ENCODE data around the gene RIT2. TPM values are rescaled to one million over a fixed set of nuclear protein-coding genes. Genes with fewer than 3 reads are reported as not detected.

RIT2 gene
- total RNA-seq, 1 donor from 2014 or later: not detected

- no peaks in the 10 kb centered on the region for H3K36me3 ChIP-seq (ENCODE audit: control insufficient read depth, insufficient read depth, low read length)
- no peak for DNase-seq (ENCODE audit: low read depth)
- H3K27me3 ChIP-seq (ENCODE audit: control insufficient read depth, insufficient read depth, low read length): peaks cover 2% of the 10 kb centered on the region
- TF ChIP-seq, protein P1, sequence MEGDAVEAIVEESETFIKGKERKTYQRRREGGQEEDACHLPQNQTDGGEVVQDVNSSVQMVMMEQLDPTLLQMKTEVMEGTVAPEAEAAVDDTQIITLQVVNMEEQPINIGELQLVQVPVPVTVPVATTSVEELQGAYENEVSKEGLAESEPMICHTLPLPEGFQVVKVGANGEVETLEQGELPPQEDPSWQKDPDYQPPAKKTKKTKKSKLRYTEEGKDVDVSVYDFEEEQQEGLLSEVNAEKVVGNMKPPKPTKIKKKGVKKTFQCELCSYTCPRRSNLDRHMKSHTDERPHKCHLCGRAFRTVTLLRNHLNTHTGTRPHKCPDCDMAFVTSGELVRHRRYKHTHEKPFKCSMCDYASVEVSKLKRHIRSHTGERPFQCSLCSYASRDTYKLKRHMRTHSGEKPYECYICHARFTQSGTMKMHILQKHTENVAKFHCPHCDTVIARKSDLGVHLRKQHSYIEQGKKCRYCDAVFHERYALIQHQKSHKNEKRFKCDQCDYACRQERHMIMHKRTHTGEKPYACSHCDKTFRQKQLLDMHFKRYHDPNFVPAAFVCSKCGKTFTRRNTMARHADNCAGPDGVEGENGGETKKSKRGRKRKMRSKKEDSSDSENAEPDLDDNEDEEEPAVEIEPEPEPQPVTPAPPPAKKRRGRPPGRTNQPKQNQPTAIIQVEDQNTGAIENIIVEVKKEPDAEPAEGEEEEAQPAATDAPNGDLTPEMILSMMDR (IDR thresholded peaks at IDR 0.05; ENCODE audit: insufficient read depth, low read length, poor library complexity, severe bottlenecking): no peak
- no peak overlapping the region for H3K4me3 ChIP-seq (ENCODE audit: low read depth, low read length)
Measured at GRCh38 chr18:43113220-43113895, 2.1 kb downstream of the RIT2 start.

DNA sequence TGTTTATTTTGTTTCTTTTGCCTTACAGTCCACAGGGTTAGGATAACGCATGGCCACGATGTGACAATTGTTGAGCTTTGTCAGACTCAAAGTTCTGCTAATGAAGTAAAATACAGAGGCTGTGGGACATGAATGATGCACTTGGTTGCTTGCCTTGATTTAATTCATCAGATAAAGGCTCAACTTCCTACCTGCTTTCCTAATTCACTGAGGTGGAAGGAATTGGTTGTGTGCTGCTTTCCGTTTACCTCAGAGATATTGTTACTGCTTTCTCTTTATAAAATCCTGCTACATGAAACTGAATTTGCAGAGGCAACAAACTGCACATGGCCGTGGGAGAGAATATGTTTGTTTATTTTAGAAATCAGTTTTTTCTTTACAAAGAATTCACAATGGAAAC, 6.6 kb downstream of the RIT2 start:
- Histone ChIP-seq H3K36me3 (ENCODE audit: control insufficient read depth, insufficient read depth, low read length) (no peaks in the 10 kb centered on the region), H3K27me3 (ENCODE audit: control insufficient read depth, insufficient read depth, low read length) (no peaks in the 10 kb centered on the region), H3K4me3 (ENCODE audit: low read depth, low read length) (no peak overlapping the region)
- TF ChIP-seq, protein P1 (IDR thresholded peaks at IDR 0.05; ENCODE audit: insufficient read depth, low read length, poor library complexity, severe bottlenecking): no peak
- DNase-seq (ENCODE audit: low read depth): no peak

- Histone ChIP-seq H3K27me3 (ENCODE audit: control insufficient read depth, insufficient read depth, low read length) (no peaks in the 10 kb centered on the region), H3K36me3 (ENCODE audit: control insufficient read depth, insufficient read depth, low read length) (no peaks in the 10 kb centered on the region), H3K4me3 (ENCODE audit: low read depth, low read length) (no peak overlapping the region)
- no peak for DNase-seq (ENCODE audit: low read depth)
- TF ChIP-seq, protein P1 (IDR thresholded peaks at IDR 0.05; ENCODE audit: insufficient read depth, low read length, poor library complexity, severe bottlenecking): no peak
Measured at GRCh38 chr18:43108469-43108868, 7.0 kb downstream of the RIT2 start.

GRCh38 chr18:43093646-43094045, 21.8 kb downstream of the RIT2 start:
- no peak overlapping the region for H3K4me3 ChIP-seq (ENCODE audit: low read depth, low read length)
- TF ChIP-seq, protein P1 (IDR thresholded peaks at IDR 0.05; ENCODE audit: insufficient read depth, low read length, poor library complexity, severe bottlenecking): no peak
- DNase-seq (ENCODE audit: low read depth): no peak
- H3K27me3 ChIP-seq (ENCODE audit: control insufficient read depth, insufficient read depth, low read length): no peaks in the 10 kb centered on the region
- no peaks in the 10 kb centered on the region for H3K36me3 ChIP-seq (ENCODE audit: control insufficient read depth, insufficient read depth, low read length)

- Histone ChIP-seq H3K4me3 (ENCODE audit: low read depth, low read length) (no peak overlapping the region), H3K36me3 (ENCODE audit: control insufficient read depth, insufficient read depth, low read length) (no peaks in the 10 kb centered on the region), H3K27me3 (ENCODE audit: control insufficient read depth, insufficient read depth, low read length) (no peaks in the 10 kb centered on the region)
- TF ChIP-seq, protein P1 (IDR thresholded peaks at IDR 0.05; ENCODE audit: insufficient read depth, low read length, poor library complexity, severe bottlenecking): no peak
- DNase-seq (ENCODE audit: low read depth): no peak
Measured at GRCh38 chr18:43092539-43092938, 22.9 kb downstream of the RIT2 start.

DNA sequence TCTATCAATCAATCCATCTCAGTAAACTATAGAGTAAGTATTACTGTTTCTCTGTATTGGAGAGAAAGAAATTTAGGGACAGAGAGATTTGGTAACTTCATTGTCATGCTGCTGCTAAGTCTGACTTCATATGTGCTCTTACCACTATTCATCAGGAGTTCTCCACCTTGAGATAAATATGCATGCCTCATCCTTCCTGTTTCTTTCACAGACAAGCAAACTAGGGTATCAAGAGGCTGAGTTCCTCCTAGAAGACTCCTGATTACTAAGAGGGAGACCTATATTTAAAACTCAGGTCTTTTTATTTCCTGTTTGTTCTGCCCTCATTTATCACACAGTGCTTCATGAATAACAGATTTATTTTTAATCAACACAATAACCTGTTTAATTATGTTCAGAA, 34.1 kb downstream of the RIT2 start:
- TF ChIP-seq, protein P1 (IDR thresholded peaks at IDR 0.05; ENCODE audit: insufficient read depth, low read length, poor library complexity, severe bottlenecking): no peak
- no peaks in the 10 kb centered on the region for H3K27me3 ChIP-seq (ENCODE audit: control insufficient read depth, insufficient read depth, low read length)
- DNase-seq (ENCODE audit: low read depth): no peak
- H3K4me3 ChIP-seq (ENCODE audit: low read depth, low read length): no peak overlapping the region
- H3K36me3 ChIP-seq (ENCODE audit: control insufficient read depth, insufficient read depth, low read length): no peaks in the 10 kb centered on the region
